D721Med (cell line): Measurements from ENCODE around the gene BRD7.

Experiments
- DNase-seq: peaks from one replicate; pipeline ENCODE4 v3.0.0; 2011; ENCODE audit warnings: low spot score; ENCODE audit not compliant: insufficient read length
- FAIRE-seq: peaks from 2 replicates; lab custom pipeline; 2011; peaks lifted over from hg19 to GRCh38; lab: Jason Lieb, UNC
- CTCF ChIP-seq: IDR thresholded peaks from 2 replicates; pipeline ENCODE4 v1.5.1; 2012; ENCODE audit warnings: mild to moderate bottlenecking, control low read depth; ENCODE audit not compliant: insufficient read depth; ENCODE audit errors: missing control alignments

Gene BRD7

GRCh38 chr16:50311891-50312501 lies 56.8 kb downstream of the BRD7 start:
- DNase-seq (no peak), FAIRE-seq (no peak)
- no peak for TF ChIP-seq CTCF

GRCh38 chr16:50311134-50311528 lies 57.7 kb downstream of the BRD7 start:
- DNase-seq: no peak
- no peak for FAIRE-seq
- TF ChIP-seq CTCF: no peak

- DNase-seq (no peak), FAIRE-seq (no peak)
- TF ChIP-seq CTCF: no peak
Measured at GRCh38 chr16:50310308-50311133, 58.3 kb downstream of the BRD7 start.

- no peak for TF ChIP-seq CTCF
- DNase-seq (no peak), FAIRE-seq (no peak)
Measured at GRCh38 chr16:50309527-50310307, 59.1 kb downstream of the BRD7 start.

- no peak for DNase-seq
- no peak for TF ChIP-seq CTCF
- FAIRE-seq: no peak
Measured at GRCh38 chr16:50309156-50309526, 59.6 kb downstream of the BRD7 start.

DNA sequence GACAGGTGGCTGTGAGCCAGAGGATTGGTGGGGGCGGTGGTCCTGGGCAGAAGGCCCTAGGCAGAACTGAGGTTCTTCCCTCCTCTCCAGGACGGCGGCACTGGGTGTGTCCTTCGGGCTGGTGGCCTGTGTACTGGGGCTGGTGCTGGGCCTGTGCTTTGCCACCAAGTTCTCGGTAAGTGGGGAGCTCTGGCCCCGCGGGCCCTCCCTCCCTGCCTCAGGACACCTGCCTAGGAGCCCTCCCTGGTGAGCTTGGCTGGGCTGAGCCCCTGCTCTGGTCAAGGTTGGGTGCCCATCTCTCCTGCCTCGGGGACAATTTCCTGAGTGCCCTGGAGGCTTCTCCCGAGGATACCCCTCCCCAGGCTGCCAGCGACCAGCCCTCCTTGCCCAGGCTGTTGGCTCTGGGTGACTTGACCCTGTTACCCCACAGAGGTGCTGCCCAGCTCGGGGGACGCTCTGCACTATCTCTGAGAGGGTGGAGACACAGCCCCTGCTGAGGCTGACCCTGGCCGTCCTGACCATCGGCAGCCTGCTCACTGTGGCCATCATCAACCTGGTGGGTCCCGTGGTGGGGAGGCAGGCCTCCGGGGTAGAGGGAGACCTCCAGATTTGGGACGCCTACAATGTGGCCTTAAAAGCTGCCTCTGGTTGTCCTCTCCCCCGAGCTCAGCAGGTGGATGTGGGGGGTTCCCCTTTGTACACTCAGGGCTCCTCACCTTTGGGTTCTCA lies 60.4 kb downstream of the BRD7 start:
- FAIRE-seq (no peak), DNase-seq (no peak)
- no peak for TF ChIP-seq CTCF
